ENCODE measurements around the gene GDPGP1. TPM values are rescaled to one million over a fixed set of nuclear protein-coding genes. Genes with fewer than 3 reads are reported as not detected.
A peak's percentile ranks its signal among the peaks of the same experiment; 100 is the strongest.

Gene GDPGP1
- total RNA-seq, 1 donor from 2014 or later, result 6.5 TPM

DNA sequence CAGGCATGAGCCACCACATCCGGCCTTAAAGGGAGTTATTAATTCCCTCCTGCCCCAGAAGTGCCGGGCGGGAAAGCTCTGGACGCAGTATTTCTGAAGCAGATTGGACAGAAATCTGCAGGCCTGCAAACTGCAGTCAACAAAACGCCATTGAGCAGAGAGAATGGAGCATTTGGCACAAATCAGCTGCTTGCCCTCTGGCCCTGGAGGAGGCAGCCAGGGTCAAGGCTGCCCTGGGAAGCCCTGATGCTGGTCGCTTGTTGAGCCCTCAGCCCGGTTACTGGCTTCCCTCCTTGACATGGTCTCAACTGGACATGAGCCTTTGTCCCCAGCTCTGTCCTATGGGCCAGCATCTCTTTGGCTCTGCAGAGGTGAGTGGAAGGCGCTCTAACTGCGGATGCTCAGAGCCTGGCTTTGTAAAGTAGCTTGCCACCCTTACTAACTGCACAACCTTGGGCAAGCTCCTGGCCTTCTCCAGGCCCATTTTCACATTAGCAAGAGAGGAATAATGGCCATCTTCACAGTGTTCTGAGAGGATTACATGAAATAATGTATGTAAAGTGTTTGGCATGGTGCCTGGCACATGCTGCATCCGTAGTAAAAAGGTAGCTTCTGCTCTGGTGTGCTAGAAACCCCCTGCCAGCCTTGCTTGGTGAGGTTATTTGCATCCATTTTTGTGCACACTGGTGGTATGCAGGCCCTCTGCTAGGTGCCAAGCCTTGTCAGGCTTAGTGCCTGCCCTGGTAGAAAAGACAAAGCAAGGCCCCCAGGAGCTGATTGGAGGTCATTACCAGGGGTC, 28.8 kb upstream of the GDPGP1 start:
- ATAC-seq, result no peak

DNA sequence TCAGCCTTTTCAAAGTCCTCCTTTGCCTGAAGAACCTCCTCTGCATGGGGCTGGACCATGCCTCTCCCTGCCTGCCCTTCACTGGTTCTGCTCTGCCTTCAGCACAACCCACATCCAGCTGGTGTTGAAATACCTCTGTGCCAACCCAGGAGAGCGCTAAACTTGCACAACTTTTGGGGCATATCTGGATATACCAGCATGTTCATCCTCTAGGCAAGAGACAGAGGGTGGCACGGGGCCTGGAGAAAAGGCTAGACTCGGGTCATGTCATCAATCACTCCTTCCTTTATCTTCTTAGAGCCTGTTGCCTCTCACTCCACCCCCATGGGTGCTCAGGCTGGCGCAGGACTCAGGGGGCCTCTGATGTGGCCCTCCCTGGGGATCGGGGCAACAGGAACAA, 28.1 kb upstream of the GDPGP1 start:
- peak; percentile 43 for ATAC-seq

DNA sequence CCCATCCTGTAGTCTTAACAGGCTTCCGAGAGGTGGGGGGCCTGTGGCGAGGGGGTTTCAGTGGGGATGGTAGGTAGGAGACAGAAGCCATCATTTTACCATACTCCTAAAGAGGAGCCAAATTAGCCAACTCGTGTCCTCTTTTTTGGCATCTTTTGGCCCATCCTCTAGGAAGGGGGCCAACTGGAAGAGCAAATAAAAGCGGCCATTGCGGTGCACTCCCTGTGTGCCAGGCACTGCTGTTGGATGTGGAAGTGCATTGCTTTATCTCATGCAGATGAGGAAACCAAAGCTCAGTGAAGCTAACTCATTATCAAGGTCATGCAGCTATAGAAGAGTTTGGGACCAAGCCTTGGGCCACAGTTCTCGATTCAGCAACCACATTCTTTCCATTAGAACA, 26.8 kb upstream of the GDPGP1 start:
- no peak for ATAC-seq

DNA sequence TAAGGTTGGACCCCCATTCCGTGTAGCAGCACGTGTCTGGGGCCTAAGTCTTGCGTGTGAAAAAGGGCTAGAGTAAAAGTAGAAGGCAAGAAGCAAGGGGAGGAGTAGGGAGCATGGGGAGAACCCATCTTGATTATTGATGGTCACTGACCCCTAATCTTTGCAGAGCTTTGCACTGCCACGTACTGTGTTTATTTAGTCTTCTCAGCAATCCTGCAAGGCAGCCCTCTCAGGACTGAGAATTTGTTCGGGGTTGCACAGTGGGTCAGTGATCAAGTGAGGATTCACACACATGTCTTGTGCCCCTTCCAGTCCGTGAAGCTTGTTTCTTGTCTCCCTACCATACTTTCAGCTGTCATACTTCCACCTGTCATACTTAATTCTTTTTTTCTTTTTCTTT, 25.7 kb upstream of the GDPGP1 start:
- no peak for ATAC-seq

DNA sequence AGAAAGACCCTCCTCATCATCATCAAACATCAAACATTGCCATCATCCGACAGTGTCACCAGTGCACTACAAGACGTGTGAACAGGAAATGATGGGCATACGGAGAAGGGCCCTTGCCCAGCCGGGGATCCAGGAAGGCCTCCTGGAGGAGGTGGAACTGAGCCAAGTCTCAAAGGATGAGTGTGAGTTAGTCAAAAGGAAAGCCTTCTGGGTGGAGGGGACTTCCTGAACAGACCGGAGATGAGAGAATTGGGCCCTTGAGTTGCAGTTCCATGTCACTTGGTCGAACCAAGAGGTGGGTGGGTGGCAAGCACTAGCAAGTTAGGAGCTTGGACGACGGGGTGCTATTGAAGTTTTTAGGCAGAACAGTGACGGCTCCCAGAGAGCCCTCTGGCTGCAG, 24.4 kb upstream of the GDPGP1 start:
- no peak for ATAC-seq

DNA sequence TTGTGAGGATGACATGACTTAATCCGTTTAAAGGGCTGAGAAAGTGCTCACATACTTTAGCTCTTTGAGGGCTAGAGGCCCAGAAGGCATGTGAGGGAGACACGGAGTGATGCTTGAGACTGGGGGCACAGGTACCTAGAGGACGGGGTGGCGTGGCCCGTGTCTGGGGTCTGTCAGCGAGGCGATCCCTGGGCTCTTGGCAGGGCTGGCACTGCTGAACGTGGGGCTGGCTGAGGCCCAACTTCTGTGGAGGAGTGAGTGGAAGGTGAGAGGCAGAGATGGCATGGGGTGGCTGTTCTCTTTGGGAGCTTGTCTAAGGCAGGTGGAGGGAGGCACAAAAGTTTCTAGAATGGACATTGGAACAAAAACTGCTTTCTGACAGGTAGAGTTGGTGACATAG, 23.4 kb upstream of the GDPGP1 start:
- no peak for ATAC-seq

DNA sequence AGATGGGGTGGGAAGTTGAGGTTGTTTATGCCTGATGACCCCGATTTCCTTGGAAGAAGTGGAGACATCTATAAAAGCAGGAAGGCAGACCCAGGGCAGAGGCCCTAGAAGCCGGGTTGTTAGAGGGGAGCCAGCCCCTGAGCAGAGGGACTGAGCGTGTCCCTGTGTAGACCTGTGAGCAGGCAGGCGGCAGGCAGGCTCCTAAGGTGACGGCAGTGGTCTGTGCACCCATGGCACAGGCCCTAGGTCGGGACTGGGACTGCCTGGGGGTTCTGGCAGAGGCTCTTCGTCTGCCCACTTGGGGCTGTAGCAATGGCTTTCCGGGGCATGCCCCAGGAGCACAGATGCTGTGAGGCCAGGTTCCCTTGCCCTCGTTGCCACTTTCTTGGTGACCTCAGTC, 23.0 kb upstream of the GDPGP1 start:
- peak; percentile 2 for ATAC-seq

DNA sequence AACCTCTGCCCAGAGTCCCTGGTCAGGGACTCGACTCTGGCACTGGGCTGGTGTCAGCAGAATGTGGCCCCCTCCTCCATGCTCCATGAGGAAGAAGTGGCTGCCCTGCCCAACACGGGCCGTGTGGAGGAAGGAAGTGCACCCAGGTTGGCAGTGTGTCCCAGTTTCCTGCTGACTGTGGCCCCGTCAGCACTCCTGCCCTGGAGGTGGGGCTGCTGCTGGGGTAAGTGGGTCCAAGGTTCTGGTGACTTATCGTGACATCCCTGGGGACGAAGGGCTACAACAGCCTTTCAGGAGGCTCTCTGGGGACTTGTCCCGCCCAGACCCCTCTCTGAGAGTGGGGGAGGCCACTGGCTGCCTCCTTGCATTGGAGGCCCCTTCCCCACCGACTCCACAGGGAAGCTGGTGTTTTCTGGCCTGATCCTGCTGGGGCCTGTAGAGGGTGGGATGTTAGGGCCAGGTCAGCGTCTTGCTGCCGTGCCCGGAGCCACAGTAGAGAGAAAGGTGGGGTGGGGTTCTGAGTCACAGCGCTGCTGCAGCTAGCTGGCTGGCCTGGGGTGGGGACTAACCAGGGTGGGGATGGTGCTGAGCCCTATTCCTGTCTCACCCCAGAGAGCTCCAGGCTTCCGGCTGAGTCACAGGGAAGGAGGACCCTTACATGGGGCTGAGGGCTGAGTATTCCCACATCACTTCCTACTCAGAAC, 22.4 kb upstream of the GDPGP1 start:
- ATAC-seq, result peak; percentile 90

DNA sequence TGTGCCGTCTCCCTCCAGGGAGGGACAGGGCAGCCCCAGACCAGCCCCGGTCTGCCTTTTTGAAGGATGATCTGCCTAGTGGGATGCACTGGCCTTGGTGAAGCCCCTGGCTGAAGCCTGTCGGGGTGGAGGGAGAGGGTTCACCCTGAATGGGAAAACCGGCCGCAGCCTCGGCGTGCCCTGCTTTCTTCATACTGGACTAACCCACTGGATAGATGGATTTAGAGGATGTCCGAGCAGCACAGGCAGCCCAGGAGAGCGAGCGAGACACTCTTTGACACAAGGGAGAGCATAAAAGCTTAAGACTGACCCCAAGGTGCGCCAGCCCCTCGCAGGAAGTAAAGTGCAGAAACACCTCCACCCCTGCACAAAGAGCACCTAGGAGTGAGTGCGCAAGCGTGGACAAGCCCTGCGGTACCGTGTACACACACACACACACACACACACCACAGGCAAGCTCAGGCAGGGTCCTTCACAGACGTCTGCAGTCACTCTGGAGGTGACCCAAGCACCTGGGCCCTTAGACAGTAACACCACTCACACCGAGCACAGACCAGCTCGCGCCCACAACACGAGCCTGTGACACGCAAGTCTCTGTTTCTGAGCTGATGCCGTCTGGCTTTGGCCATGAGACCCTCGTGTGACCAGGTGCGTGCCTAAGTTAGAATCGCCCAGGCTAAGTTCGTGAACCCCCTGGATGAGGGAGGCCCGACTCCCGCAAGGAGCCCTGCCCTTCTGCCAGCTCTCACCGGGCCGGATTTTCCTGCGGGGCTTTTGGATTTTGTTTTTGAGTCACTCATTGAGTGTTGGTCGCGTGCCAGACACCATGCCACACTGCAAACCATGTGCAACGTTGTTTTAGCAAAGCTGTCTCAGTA, 21.5 kb upstream of the GDPGP1 start:
- peak; percentile 72 for ATAC-seq

DNA sequence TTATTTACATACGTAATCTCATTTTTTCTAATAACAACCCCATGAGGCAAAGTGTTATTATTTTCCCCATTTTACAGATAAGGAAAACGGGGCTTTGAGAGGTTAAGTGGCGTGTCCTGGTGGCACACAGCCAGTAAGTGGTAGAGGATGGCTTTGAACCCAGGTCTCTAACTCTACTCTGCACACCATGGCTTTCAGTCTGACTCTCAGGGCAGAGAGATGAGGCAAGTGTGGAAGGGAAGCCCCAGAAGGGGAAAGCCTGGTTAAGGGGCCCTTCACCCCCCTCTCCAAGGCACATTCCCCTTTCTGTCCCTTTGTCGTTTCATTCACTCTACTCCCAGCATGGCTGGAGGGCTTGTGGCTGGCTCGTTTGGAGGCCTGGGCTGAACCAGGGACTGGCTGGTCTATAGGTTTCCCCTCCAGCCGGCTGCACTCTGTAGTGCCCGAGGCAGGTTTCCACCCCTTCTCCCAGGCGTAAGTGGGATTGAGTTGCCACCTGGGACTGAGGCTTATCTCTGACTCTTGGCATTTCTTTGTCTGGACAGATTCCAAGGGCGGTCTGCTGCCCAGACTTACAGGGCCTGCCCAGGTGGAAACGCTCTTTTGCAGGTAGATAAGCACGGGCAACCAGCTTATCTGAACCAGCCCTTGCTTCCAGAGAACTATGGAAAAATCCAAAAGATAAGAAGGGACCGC, 20.7 kb upstream of the GDPGP1 start:
- no peak for ATAC-seq

DNA sequence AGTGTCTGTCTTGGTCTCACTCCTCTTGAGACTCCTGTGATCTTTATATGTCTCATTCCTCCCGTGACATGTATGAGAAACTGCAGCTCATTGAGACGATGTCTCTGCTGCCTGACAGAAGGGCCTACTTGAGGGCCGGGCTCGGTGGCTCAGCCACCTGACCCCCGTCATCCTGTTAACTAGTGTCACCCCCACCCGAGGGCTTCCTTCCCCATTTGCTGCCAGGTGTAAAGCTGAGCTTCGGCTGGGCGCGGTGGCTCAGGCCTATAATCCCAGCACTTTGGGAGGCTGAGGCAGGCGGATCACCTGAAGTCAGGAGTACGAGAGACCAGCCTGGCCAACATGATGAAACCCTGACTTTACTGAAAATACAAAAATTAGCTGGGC, 20.2 kb upstream of the GDPGP1 start:
- peak; percentile 1 for ATAC-seq

DNA sequence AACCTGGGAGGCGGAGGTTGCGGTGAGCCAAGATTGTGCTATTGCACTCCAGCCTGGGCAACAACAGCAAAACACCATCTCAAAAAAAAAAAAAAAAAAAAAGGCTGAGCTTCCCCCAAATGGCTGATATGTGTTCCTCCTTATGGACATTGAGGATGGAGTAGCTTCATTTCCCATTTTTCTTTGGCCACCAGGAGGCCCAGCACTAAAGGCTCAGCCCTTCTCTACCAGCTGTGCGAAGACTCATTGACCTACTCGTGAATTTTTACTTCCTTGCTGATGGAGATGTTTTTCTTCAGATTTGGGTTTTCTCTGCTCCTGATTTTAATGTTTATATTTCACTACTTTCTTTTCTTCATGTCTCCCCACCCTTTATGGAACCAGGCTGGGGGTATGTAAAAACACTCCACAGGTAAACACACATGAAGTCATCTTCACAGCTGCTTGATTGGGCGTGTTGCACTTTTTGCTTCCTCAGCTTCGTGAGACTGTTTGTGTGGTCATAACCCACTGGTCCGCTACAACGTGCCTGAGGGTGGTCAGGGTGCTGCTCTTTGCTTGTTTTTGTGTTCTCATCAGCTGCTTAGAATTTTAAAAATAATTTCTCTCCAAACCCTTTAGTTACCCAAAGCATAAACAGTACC, 19.3 kb upstream of the GDPGP1 start:
- ATAC-seq, result no peak

DNA sequence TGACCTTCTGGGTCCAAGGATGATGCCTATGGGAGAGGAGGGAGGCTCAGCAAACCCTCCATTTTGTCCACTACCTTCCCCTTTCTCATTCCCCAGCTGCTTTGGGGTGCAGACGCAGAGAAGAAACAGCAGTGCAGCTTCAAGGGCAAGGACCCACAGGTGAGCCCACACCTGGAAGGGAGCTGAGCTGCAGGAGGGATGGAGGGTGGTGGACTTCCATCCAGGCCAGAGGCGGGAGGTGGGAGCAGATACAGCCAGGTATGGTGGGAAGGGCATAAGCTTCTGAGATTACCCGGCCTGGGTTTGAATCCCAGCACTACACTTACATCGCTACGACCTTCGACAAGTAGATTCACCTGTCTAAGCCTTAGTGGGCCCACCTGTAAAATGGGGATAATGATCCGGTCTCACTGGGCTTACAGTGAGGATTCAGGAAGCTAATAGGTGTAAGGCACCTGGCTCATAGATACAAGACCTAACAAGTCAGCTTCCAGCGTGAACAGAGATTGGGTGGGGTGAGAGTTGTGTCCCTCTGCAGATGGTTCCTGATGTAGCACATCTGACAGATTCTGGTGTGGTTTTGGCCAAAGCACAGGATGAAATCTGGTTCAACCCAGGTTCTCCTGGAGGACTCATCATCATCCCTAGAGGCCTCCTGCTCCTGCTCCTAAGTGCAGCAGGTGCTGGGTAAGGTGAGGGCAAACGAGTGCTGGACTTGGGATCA, 16.2 kb upstream of the GDPGP1 start:
- peak; percentile 49 for ATAC-seq

DNA sequence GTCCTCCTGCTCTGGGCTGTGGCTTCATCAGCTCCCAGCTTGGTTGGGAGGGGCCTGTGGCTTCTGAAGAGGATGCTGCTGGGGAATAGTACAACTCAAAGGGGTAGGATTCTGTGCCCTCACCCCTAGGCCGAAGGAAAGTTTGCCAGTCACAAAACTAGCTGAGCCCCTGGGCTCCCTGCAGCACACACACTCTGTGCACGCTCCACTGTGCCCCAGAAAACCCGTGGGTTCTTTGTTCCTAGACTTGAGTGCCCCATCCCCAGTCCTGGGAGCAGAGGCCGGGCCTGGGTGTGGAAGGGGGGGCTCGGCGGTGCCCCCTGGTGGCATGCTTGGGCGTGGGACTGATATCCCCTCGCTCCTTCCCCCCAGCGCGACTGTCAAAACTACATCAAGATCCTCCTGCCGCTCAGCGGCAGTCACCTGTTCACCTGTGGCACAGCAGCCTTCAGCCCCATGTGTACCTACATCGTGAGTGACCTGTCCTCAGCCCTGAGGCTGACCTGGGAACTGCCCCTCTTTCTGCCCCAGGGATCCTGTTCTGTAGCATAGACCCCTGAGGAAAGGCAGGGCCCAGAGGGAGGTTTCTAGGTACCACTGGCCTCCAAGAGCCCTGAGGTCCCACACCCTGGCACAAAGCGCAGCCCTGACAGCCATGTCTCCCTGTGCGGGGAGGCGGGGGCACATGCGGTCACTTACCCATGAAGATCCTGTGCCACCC, 14.4 kb upstream of the GDPGP1 start:
- ATAC-seq, result peak; percentile 15

DNA sequence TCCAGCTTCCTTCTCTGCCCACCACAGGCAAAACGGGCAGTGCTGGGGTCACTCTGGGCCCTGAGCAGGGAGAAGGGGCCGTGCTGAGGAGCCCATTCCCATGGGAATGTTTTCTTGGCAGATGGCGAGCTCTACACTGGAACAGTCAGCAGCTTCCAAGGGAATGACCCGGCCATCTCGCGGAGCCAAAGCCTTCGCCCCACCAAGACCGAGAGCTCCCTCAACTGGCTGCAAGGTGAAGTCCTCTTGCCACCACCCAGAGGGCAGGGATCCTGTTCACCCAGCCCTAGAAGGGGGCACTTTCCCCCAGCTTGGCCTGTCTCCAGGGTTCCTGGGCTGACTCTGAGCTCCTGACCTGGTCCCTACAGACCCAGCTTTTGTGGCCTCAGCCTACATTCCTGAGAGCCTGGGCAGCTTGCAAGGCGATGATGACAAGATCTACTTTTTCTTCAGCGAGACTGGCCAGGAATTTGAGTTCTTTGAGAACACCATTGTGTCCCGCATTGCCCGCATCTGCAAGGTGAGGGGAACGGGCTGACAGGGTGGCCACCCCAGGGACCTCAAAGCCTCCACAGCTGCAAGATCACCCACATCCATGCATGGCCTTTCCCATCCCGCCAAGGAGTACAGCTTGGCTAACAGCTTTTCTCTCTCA, 12.6 kb upstream of the GDPGP1 start:
- ATAC-seq, result peak; percentile 21

DNA sequence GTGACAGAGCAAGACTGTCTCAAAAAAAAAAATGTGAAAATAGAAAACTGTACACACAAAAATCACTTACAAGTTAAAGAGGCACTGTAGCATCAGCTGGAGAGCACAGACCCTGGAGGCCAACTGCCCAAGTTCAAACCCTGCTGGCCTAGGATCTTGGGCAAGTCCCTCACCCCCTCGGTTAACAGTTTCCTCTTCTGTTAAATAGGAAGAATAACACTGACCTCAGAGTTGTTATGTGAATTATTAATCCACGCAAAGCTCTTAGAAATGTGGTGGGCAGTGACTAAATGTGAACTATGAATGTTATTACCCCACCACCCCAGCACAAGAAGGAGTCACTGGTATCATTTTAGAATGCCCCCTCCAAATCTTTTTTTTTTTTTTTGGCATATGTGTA, 11.5 kb upstream of the GDPGP1 start:
- ATAC-seq, result no peak

DNA sequence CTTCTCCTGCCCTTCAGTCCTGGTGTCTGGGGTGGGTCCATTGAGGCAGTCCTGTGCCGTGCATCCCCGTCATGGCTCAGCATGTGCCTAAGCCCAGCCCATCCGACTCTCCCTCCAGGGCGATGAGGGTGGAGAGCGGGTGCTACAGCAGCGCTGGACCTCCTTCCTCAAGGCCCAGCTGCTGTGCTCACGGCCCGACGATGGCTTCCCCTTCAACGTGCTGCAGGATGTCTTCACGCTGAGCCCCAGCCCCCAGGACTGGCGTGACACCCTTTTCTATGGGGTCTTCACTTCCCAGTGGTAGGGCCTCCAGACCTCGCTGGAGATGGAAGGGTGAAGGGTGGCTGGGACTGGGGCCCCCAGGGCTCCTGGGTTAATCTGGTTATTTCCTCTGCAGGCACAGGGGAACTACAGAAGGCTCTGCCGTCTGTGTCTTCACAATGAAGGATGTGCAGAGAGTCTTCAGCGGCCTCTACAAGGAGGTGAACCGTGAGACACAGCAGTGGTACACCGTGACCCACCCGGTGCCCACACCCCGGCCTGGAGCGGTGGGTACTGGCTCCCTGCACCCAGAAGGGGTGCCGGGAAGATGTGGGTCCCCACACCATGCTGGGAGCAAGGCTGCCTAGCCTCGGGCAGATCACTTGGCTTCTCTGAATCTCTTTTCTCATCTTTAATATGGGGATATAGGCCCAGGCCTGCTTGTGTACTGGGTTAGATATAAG, 10.4 kb upstream of the GDPGP1 start:
- no peak for ATAC-seq

DNA sequence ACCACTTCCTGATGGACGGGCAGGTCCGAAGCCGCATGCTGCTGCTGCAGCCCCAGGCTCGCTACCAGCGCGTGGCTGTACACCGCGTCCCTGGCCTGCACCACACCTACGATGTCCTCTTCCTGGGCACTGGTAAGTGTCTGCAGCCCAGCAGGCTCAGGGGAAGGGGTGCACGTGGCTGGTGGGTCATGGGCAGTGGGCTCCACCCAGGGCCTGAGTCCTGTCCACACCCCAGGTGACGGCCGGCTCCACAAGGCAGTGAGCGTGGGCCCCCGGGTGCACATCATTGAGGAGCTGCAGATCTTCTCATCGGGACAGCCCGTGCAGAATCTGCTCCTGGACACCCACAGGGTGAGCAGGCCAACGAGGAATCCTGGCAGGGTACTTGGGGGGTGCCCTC, 9.0 kb upstream of the GDPGP1 start:
- no peak for ATAC-seq

DNA sequence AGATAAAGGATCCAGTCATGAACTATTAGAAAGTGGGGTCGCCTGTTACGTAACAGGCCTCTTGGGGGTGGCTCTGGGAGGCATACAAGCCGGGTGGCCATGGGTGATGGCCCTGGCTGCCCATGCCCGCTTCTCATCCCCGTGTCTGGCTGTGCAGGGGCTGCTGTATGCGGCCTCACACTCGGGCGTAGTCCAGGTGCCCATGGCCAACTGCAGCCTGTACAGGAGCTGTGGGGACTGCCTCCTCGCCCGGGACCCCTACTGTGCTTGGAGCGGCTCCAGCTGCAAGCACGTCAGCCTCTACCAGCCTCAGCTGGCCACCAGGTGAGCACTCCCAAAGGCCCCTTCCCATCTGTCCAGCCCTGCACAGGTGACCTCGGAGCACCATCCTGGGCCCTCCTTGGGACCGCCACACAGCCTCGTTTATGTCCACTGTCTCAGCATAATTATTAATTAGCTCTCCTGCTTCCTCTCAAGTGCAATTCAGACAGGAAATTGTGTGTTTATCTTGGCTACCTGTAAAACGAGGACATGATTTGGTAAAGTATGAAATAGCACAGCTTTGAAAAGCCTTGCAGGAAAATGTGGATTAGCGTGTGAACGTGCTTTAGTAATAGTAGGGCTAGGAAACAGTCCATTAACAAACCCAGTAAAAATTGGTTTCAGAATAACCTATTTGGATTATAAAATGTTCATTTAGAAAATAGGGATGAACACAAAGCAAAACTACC, 8.3 kb upstream of the GDPGP1 start:
- ATAC-seq, result no peak

All from esophagus mucosa (tissue), 1 donor.